Skeletal muscle tissue (tissue), 4 donors: Measurements from ENCODE around the gene RASEF. TPM values are rescaled to one million over a fixed set of nuclear protein-coding genes. Genes with fewer than 3 reads are reported as not detected.
A peak's percentile ranks its signal among the peaks of the same experiment; 100 is the strongest.
"Not testable (repeated sequence)": the region's sequence is repeated elsewhere in the genome, so short reads cannot be mapped to it uniquely, and the experiment has no call there.

Source experiments
- H3K27ac ChIP-seq: one replicate; pipeline ENCODE4 v1.7.0; 2013; ENCODE audit warnings: mild to moderate bottlenecking, low read depth, low read length, inconsistent platforms
- H3K27me3 ChIP-seq, 3 donors: one replicate each; pipeline ENCODE4 v1.7.0; 2013; ENCODE audit warnings: low read length in 3 of 3; ENCODE audit not compliant: control insufficient read depth in 3 of 3, insufficient read depth in 3 of 3
- H3K36me3 ChIP-seq, 3 donors: one replicate each; pipeline ENCODE4 v1.7.0; 2013; ENCODE audit warnings: low read length in 3 of 3; ENCODE audit not compliant: control insufficient read depth in 3 of 3, insufficient read depth in 3 of 3
- H3K4me1 ChIP-seq, 3 donors: one replicate each; pipeline ENCODE4 v1.7.0; 2013; ENCODE audit warnings: low read length in 3 of 3, mild to moderate bottlenecking in 3 of 3; ENCODE audit not compliant: control insufficient read depth in 3 of 3, insufficient read depth in 3 of 3
- H3K4me3 ChIP-seq, 3 donors: one replicate each; pipeline ENCODE4 v1.7.0; 2013; ENCODE audit warnings: low read length in 3 of 3
- H3K9ac ChIP-seq, 3 donors: one replicate each; pipeline ENCODE4 v1.7.0; 2013; ENCODE audit warnings: low read length in 3 of 3, mild to moderate bottlenecking in 3 of 3, moderate library complexity in 2 of 3, low read depth in 1 of 3
- H3K9me3 ChIP-seq, 3 donors: one replicate each; pipeline ENCODE4 v1.7.0; 2013; ENCODE audit warnings: low read length in 3 of 3; ENCODE audit not compliant: control insufficient read depth in 3 of 3
- total RNA-seq: library from RNA; depleted of rRNA; stranded (reverse); fragments of >200 nt; gene quantifications from one replicate; pipeline ENCODE4 v1.2.3, GENCODE V29; 2014
- donor health status: Osteomylitis.

The RASEF gene
- total RNA-seq, 1 donor from 2014 or later, result under 0.01 TPM

GRCh38 chr9:83075932-83076331 lies 13.0 kb upstream of the RASEF start:
- H3K4me3 ChIP-seq, H3K27ac ChIP-seq, H3K4me1 ChIP-seq, H3K36me3 ChIP-seq, H3K9me3 ChIP-seq, H3K27me3 ChIP-seq, H3K9ac ChIP-seq: not testable (repeated sequence)

- H3K27me3 ChIP-seq, H3K27ac ChIP-seq, H3K9ac ChIP-seq, H3K36me3 ChIP-seq, H3K9me3 ChIP-seq, H3K4me3 ChIP-seq, H3K4me1 ChIP-seq: not testable (repeated sequence)
Observed at GRCh38 chr9:83072498-83072897, 9.6 kb upstream of the RASEF start.

GRCh38 chr9:83071626-83072025 lies 8.7 kb upstream of the RASEF start:
- Histone ChIP-seq H3K9ac (no peak overlapping the region), H3K27ac (no peak overlapping the region), H3K9me3 (no peaks in the 10 kb centered on the region), H3K4me3 (no peak overlapping the region), H3K4me1 (no peaks in the 10 kb centered on the region), H3K27me3 (no peaks in the 10 kb centered on the region), H3K36me3 (no peaks in the 10 kb centered on the region)

GRCh38 chr9:83070261-83070660 lies 7.3 kb upstream of the RASEF start:
- no peaks in the 10 kb centered on the region for H3K9me3 ChIP-seq
- H3K4me3 ChIP-seq, result no peak overlapping the region
- no peaks in the 10 kb centered on the region for H3K36me3 ChIP-seq
- H3K4me1 ChIP-seq, result no peaks in the 10 kb centered on the region
- H3K9ac ChIP-seq, result no peak overlapping the region
- H3K27me3 ChIP-seq, result peaks cover 0 to 4% (median under 1%) of the 10 kb centered on the region in 3 donors
- H3K27ac ChIP-seq, result no peak overlapping the region

- Histone ChIP-seq H3K9ac (no peak overlapping the region), H3K36me3 (no peaks in the 10 kb centered on the region), H3K9me3 (no peaks in the 10 kb centered on the region), H3K4me3 (no peak overlapping the region), H3K4me1 (no peaks in the 10 kb centered on the region), H3K27me3 (peaks cover 0 to 5% (median 4%) of the 10 kb centered on the region in 3 donors), H3K27ac (no peak overlapping the region)
Observed at GRCh38 chr9:83069651-83070050, 6.7 kb upstream of the RASEF start.

GRCh38 chr9:83068414-83068813 lies 5.5 kb upstream of the RASEF start:
- Histone ChIP-seq H3K9ac (no peak overlapping the region), H3K9me3 (no peaks in the 10 kb centered on the region)

GRCh38 chr9:83067579-83067978 lies 4.6 kb upstream of the RASEF start:
- Histone ChIP-seq H3K27me3 (peaks cover 11 to 17% (median 14%) of the 10 kb centered on the region in 3 donors), H3K9ac (no peak overlapping the region), H3K27ac (no peak overlapping the region), H3K4me1 (peaks cover 0 to 6% (median under 1%) of the 10 kb centered on the region in 3 donors), H3K4me3 (no peak overlapping the region), H3K36me3 (no peaks in the 10 kb centered on the region), H3K9me3 (no peaks in the 10 kb centered on the region)

More at GRCh38 chr9:83068414-83068813, 5.5 kb upstream of the RASEF start:
- peaks cover 4 to 9% (median 8%) of the 10 kb centered on the region in 3 donors for H3K27me3 ChIP-seq
- no peak overlapping the region for H3K27ac ChIP-seq
- no peaks in the 10 kb centered on the region for H3K4me1 ChIP-seq
- no peak overlapping the region for H3K4me3 ChIP-seq
- no peaks in the 10 kb centered on the region for H3K36me3 ChIP-seq

GRCh38 chr9:83066771-83067170 lies 3.8 kb upstream of the RASEF start:
- Histone ChIP-seq H3K4me1 (peaks cover 3 to 11% (median 8%) of the 10 kb centered on the region in 3 donors), H3K27me3 (peaks cover 18 to 23% (median 22%) of the 10 kb centered on the region in 3 donors), H3K36me3 (no peaks in the 10 kb centered on the region), H3K9me3 (no peaks in the 10 kb centered on the region), H3K4me3 (no peak overlapping the region), H3K9ac (no peak overlapping the region), H3K27ac (no peak overlapping the region)

- Histone ChIP-seq H3K27me3 (peaks cover 26 to 38% (median 37%) of the 10 kb centered on the region in 3 donors), H3K9me3 (no peaks in the 10 kb centered on the region), H3K4me3 (no peak overlapping the region), H3K36me3 (no peaks in the 10 kb centered on the region), H3K27ac (no peak overlapping the region), H3K9ac (no peak overlapping the region), H3K4me1 (peaks cover 3 to 12% (median 11%) of the 10 kb centered on the region in 3 donors)
Observed at GRCh38 chr9:83065233-83065632, 2.3 kb upstream of the RASEF start.

- no peaks in the 10 kb centered on the region for H3K9me3 ChIP-seq
- no peaks in the 10 kb centered on the region for H3K36me3 ChIP-seq
- no peak overlapping the region for H3K27ac ChIP-seq
- H3K4me1 ChIP-seq, result peaks cover 3 to 12% (median 11%) of the 10 kb centered on the region in 3 donors
- peak overlapping the region in 2 of 3 donors; percentile 38 for H3K4me3 ChIP-seq
- H3K27me3 ChIP-seq, result peaks cover 32 to 45% (median 45%) of the 10 kb centered on the region in 3 donors
- H3K9ac ChIP-seq, result no peak overlapping the region
Observed at GRCh38 chr9:83061990-83062650, 822 bp downstream of the RASEF start.
